HG03378 (cell line): ENCODE results near the gene DCTN3.
A peak's percentile ranks its signal among the peaks of the same experiment; 100 is the strongest.

ENCODE experiments used
- ATAC-seq: cut with Tn5 transposase; IDR thresholded peaks from one replicate; pipeline ENCODE4 v1.9.1; 2021; ENCODE audit warnings: mild to moderate bottlenecking, moderate library complexity; ENCODE audit not compliant: unreplicated experiment

DCTN3 gene

GRCh38 chr9:34624475-34625185 is 4.3 kb upstream of the DCTN3 start:
- no peak for ATAC-seq

- ATAC-seq: no peak
These were observed 3.3 kb upstream of the DCTN3 start for GRCh38 chr9:34623374-34624235.

- no peak for ATAC-seq
These were observed 5.2 kb downstream of the DCTN3 start for GRCh38 chr9:34615132-34615531.

- no peak for ATAC-seq
These were observed 7.4 kb downstream of the DCTN3 start for GRCh38 chr9:34612788-34613390.

- peak; percentile 46 for ATAC-seq
These were observed 8.2 kb downstream of the DCTN3 start, which contains the start of gene RPP25L for GRCh38 chr9:34611811-34612787. Gene RPP25L, minus strand, starts transcription at chr9:34612097. Its CDS starts 801 bp downstream, at chr9:34611296.

- no peak for ATAC-seq
These were observed 9.0 kb downstream of the DCTN3 start for GRCh38 chr9:34611251-34611810.

GRCh38 chr9:34610434-34611206 is 9.7 kb downstream of the DCTN3 start:
- no peak for ATAC-seq

GRCh38 chr9:34607331-34607730 is 13.0 kb downstream of the DCTN3 start:
- ATAC-seq: no peak

GRCh38 chr9:34606905-34607304 is 13.4 kb downstream of the DCTN3 start:
- ATAC-seq: no peak

- ATAC-seq: no peak
These were observed 14.1 kb downstream of the DCTN3 start for GRCh38 chr9:34606190-34606589.

- ATAC-seq: peak; percentile 82
These were observed 16.6 kb downstream of the DCTN3 start for GRCh38 chr9:34603610-34604231.

- ATAC-seq: no peak
These were observed 18.2 kb downstream of the DCTN3 start for GRCh38 chr9:34601937-34602573.

GRCh38 chr9:34600908-34601307 is 19.4 kb downstream of the DCTN3 start:
- no peak for ATAC-seq

GRCh38 chr9:34599546-34599945 is 20.7 kb downstream of the DCTN3 start:
- ATAC-seq: no peak

GRCh38 chr9:34594177-34594576 is 26.1 kb downstream of the DCTN3 start:
- no peak for ATAC-seq

- no peak for ATAC-seq
These were observed 27.2 kb downstream of the DCTN3 start for GRCh38 chr9:34592895-34593601.

- ATAC-seq: no peak
These were observed 28.1 kb downstream of the DCTN3 start for GRCh38 chr9:34591917-34592866.
